SK-N-SH treated with all-trans-retinoic acid at 6 μM for 48 hours (cell line): ENCODE measurements around the gene SH3D19.

ENCODE experiments used
- ATAC-seq: fragments of 200-7000 bp; cut with Tn5 transposase; 3 replicates; pipeline ENCODE4 v1.9.1; 2020; ENCODE audit warnings: mild to moderate bottlenecking, moderate library complexity
- ARNTL ChIP-seq: fragments of 450-650 bp; formaldehyde crosslinking; IDR thresholded peaks from 2 replicates; pipeline ENCODE4 v1.5.0; 2020; ENCODE audit warnings: low read depth, mild to moderate bottlenecking, moderate library complexity, borderline replicate concordance
- BACH2 ChIP-seq: fragments of 250-450 bp; sonication (Bioruptor Pico); IDR thresholded peaks from 2 replicates; pipeline ENCODE4 v1.9.0; 2021; ENCODE audit warnings: mild to moderate bottlenecking, borderline replicate concordance
- CSDC2 ChIP-seq: fragments of 250-450 bp; sonication (Bioruptor Pico); IDR thresholded peaks from 2 replicates; pipeline ENCODE4 v1.5.0; 2020; ENCODE audit warnings: mild to moderate bottlenecking, moderate library complexity
- ESRRG ChIP-seq: fragments of 250-450 bp; sonication (Bioruptor Pico); IDR thresholded peaks from 2 replicates; pipeline ENCODE4 v1.6.1; 2021; ENCODE audit warnings: mild to moderate bottlenecking
- ISL1 ChIP-seq: fragments of 250-450 bp; sonication (Bioruptor Pico); IDR thresholded peaks from 2 replicates; pipeline ENCODE4 v2.1.2; 2022; ENCODE audit warnings: mild to moderate bottlenecking, moderate library complexity
- OSR1 ChIP-seq: fragments of 250-450 bp; sonication (Bioruptor Pico); IDR thresholded peaks from 2 replicates; pipeline ENCODE4 v1.8.0; 2022; ENCODE audit warnings: moderate library complexity, mild to moderate bottlenecking, inconsistent platforms
- PPARA ChIP-seq: fragments of 250-450 bp; sonication (Bioruptor Pico); IDR thresholded peaks from 2 replicates; pipeline ENCODE4 v1.5.0; 2020; ENCODE audit warnings: mild to moderate bottlenecking, borderline replicate concordance
- RARB ChIP-seq: fragments of 250-450 bp; sonication (Bioruptor Pico); IDR thresholded peaks from 2 replicates; pipeline ENCODE4 v1.8.0; 2021; ENCODE audit warnings: mild to moderate bottlenecking, moderate library complexity
- SNAI2 ChIP-seq: fragments of 250-450 bp; sonication (Bioruptor Pico); IDR thresholded peaks from 2 replicates; pipeline ENCODE4 v1.5.0; 2020; ENCODE audit warnings: mild to moderate bottlenecking, moderate library complexity
- TCF4 ChIP-seq: fragments of 250-450 bp; sonication (Bioruptor Pico); IDR thresholded peaks from 2 replicates; pipeline ENCODE4 v1.8.0; 2021; ENCODE audit warnings: mild to moderate bottlenecking, moderate library complexity, borderline replicate concordance
- TOX ChIP-seq: fragments of 250-450 bp; sonication (Bioruptor Pico); IDR thresholded peaks from 2 replicates; pipeline ENCODE4 v1.8.0; 2021; ENCODE audit warnings: mild to moderate bottlenecking, moderate library complexity, borderline replicate concordance
- ZC3H10 ChIP-seq: fragments of 250-450 bp; sonication (Bioruptor Pico); IDR thresholded peaks from 2 replicates; pipeline ENCODE4 v1.5.1; 2021; ENCODE audit warnings: mild to moderate bottlenecking, moderate library complexity
- ZFP3 ChIP-seq: fragments of 250-450 bp; sonication (Bioruptor Pico); IDR thresholded peaks from 2 replicates; pipeline ENCODE4 v1.5.0; 2020; ENCODE audit warnings: mild to moderate bottlenecking, moderate library complexity
- ZFP30 ChIP-seq: fragments of 450-650 bp; formaldehyde crosslinking; IDR thresholded peaks from 2 replicates; pipeline ENCODE4 v1.5.0; 2022; ENCODE audit warnings: mild to moderate bottlenecking, moderate library complexity
- ZNF565 ChIP-seq: fragments of 450-650 bp; formaldehyde crosslinking; conservative IDR thresholded peaks from 2 replicates; pipeline ENCODE4 v1.5.0; 2020; ENCODE audit warnings: low read depth, mild to moderate bottlenecking, moderate library complexity
- ZNF70 ChIP-seq: fragments of 450-650 bp; formaldehyde crosslinking; IDR thresholded peaks from 2 replicates; pipeline ENCODE4 v1.5.0; 2020; ENCODE audit warnings: mild to moderate bottlenecking, moderate library complexity
- ZNF8 ChIP-seq: fragments of 450-650 bp; formaldehyde crosslinking; IDR thresholded peaks from 2 replicates; pipeline ENCODE4 v1.5.0; 2020; ENCODE audit warnings: mild to moderate bottlenecking, moderate library complexity
- TF ChIP-seq, protein P1 (sequence below): fragments of 250-450 bp; sonication (Bioruptor Pico); IDR thresholded peaks from 2 replicates; pipeline ENCODE4 v1.5.1; 2021; ENCODE audit warnings: mild to moderate bottlenecking, moderate library complexity
- TF ChIP-seq, protein P2 (sequence below): fragments of 250-450 bp; sonication (Bioruptor Pico); IDR thresholded peaks from 2 replicates; pipeline ENCODE4 v1.8.0; 2020; ENCODE audit warnings: mild to moderate bottlenecking, moderate library complexity, borderline replicate concordance
- TF ChIP-seq, protein P3 (sequence below): fragments of 250-450 bp; sonication (Bioruptor Pico); IDR thresholded peaks from 2 replicates; pipeline ENCODE4 v1.5.0; 2020; ENCODE audit warnings: mild to moderate bottlenecking, moderate library complexity
- TF ChIP-seq, protein P4 (sequence below): fragments of 250-450 bp; sonication (Bioruptor Pico); IDR thresholded peaks from 2 replicates; pipeline ENCODE4 v1.8.0; 2021; ENCODE audit warnings: low read depth, mild to moderate bottlenecking, moderate library complexity, borderline replicate concordance

SH3D19 gene

DNA sequence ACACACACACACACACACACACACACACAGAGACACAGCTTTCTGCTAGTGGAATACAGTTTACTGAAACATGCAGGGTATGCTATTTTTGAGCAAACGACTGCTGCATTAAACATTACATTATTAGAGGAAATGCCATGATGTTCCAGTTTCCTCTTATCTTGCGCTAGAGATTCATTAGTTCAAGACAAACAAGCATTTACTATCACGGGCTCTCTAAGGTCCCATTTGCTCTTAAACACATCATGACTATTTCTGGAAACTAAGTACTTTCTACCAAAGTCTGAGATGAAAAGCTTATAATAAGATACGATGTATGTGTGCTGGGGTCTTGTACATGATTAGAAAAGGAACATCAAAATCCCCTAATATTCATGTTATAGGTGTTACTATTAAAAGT lies 177.1 kb downstream of the SH3D19 start:
- no peak for ATAC-seq
- TF ChIP-seq PPARA (CRISPR knock-in tag): no peak
- no peak for TF ChIP-seq ESRRG (CRISPR knock-in tag)
- no peak for TF ChIP-seq TCF4
- TF ChIP-seq RARB (CRISPR knock-in tag): no peak
- TF ChIP-seq ISL1 (CRISPR knock-in tag): no peak
- no peak for TF ChIP-seq TOX (CRISPR knock-in tag)
- TF ChIP-seq, protein P1, sequence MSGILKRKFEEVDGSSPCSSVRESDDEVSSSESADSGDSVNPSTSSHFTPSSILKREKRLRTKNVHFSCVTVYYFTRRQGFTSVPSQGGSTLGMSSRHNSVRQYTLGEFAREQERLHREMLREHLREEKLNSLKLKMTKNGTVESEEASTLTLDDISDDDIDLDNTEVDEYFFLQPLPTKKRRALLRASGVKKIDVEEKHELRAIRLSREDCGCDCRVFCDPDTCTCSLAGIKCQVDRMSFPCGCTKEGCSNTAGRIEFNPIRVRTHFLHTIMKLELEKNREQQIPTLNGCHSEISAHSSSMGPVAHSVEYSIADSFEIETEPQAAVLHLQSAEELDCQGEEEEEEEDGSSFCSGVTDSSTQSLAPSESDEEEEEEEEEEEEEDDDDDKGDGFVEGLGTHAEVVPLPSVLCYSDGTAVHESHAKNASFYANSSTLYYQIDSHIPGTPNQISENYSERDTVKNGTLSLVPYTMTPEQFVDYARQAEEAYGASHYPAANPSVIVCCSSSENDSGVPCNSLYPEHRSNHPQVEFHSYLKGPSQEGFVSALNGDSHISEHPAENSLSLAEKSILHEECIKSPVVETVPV (CRISPR knock-in tag): no peak
- TF ChIP-seq SNAI2 (CRISPR knock-in tag): no peak
- no peak for TF ChIP-seq ZNF565
- no peak for TF ChIP-seq ZC3H10
- no peak for TF ChIP-seq ZNF70
- TF ChIP-seq ARNTL (CRISPR knock-in tag): no peak
- TF ChIP-seq, protein P2, sequence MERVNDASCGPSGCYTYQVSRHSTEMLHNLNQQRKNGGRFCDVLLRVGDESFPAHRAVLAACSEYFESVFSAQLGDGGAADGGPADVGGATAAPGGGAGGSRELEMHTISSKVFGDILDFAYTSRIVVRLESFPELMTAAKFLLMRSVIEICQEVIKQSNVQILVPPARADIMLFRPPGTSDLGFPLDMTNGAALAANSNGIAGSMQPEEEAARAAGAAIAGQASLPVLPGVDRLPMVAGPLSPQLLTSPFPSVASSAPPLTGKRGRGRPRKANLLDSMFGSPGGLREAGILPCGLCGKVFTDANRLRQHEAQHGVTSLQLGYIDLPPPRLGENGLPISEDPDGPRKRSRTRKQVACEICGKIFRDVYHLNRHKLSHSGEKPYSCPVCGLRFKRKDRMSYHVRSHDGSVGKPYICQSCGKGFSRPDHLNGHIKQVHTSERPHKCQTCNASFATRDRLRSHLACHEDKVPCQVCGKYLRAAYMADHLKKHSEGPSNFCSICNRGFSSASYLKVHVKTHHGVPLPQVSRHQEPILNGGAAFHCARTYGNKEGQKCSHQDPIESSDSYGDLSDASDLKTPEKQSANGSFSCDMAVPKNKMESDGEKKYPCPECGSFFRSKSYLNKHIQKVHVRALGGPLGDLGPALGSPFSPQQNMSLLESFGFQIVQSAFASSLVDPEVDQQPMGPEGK: no peak
- no peak for TF ChIP-seq ZFP30 (CRISPR knock-in tag)
- TF ChIP-seq, protein P3, sequence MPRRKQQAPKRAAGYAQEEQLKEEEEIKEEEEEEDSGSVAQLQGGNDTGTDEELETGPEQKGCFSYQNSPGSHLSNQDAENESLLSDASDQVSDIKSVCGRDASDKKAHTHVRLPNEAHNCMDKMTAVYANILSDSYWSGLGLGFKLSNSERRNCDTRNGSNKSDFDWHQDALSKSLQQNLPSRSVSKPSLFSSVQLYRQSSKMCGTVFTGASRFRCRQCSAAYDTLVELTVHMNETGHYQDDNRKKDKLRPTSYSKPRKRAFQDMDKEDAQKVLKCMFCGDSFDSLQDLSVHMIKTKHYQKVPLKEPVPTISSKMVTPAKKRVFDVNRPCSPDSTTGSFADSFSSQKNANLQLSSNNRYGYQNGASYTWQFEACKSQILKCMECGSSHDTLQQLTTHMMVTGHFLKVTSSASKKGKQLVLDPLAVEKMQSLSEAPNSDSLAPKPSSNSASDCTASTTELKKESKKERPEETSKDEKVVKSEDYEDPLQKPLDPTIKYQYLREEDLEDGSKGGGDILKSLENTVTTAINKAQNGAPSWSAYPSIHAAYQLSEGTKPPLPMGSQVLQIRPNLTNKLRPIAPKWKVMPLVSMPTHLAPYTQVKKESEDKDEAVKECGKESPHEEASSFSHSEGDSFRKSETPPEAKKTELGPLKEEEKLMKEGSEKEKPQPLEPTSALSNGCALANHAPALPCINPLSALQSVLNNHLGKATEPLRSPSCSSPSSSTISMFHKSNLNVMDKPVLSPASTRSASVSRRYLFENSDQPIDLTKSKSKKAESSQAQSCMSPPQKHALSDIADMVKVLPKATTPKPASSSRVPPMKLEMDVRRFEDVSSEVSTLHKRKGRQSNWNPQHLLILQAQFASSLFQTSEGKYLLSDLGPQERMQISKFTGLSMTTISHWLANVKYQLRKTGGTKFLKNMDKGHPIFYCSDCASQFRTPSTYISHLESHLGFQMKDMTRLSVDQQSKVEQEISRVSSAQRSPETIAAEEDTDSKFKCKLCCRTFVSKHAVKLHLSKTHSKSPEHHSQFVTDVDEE (CRISPR knock-in tag): no peak
- TF ChIP-seq CSDC2 (CRISPR knock-in tag): no peak
- no peak for TF ChIP-seq ZNF8 (CRISPR knock-in tag)
- TF ChIP-seq OSR1 (CRISPR knock-in tag): no peak

DNA sequence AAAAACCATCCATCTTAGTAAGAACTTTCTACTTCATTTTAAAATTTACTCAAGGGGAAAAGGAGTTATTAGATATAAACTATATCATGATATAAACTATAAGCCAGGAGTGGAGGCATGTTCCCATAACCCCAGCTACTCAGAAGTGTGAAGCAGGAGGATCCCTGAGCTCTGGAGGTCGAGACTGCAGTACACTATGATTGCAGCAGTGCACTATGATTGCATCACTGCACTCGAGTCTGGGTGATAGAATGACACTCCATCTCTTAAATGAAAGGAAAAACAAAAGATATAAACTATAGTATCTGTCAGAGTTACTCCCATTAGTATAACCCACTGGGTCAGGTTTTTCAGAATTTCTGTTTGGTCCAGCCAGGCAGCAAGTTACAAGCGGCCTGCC lies 178.4 kb downstream of the SH3D19 start:
- TF ChIP-seq ZNF565: no peak
- TF ChIP-seq, protein P4, sequence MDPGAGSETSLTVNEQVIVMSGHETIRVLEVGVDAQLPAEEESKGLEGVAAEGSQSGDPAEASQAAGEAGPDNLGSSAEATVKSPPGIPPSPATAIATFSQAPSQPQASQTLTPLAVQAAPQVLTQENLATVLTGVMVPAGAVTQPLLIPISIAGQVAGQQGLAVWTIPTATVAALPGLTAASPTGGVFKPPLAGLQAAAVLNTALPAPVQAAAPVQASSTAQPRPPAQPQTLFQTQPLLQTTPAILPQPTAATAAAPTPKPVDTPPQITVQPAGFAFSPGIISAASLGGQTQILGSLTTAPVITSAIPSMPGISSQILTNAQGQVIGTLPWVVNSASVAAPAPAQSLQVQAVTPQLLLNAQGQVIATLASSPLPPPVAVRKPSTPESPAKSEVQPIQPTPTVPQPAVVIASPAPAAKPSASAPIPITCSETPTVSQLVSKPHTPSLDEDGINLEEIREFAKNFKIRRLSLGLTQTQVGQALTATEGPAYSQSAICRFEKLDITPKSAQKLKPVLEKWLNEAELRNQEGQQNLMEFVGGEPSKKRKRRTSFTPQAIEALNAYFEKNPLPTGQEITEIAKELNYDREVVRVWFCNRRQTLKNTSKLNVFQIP (CRISPR knock-in tag): no peak
- TF ChIP-seq ZNF8 (CRISPR knock-in tag): no peak
- TF ChIP-seq ZNF70: no peak
- TF ChIP-seq BACH2 (CRISPR knock-in tag): no peak
- TF ChIP-seq TCF4: no peak
- no peak for TF ChIP-seq ISL1 (CRISPR knock-in tag)
- no peak for TF ChIP-seq ARNTL (CRISPR knock-in tag)
- no peak for TF ChIP-seq OSR1 (CRISPR knock-in tag)
- no peak for TF ChIP-seq CSDC2 (CRISPR knock-in tag)
- TF ChIP-seq ESRRG (CRISPR knock-in tag): no peak
- TF ChIP-seq RARB (CRISPR knock-in tag): no peak
- TF ChIP-seq ZFP3 (CRISPR knock-in tag): no peak
- TF ChIP-seq, protein P2: no peak
- TF ChIP-seq, protein P1 (CRISPR knock-in tag): no peak
- no peak for ATAC-seq
